MCF 10A (cell line): ENCODE results near the gene CHKA. TPM values are rescaled to one million over a fixed set of nuclear protein-coding genes. Genes with fewer than 3 reads are reported as not detected.

Experiments
- BruUV-seq: library from RNA; stranded (reverse); fragments of 400-500 nt; replicated peaks from 2 replicates; lab custom pipeline; 2021; lab: Mats Ljungman, UMichigan
- CTCF ChIA-PET: fragments of 300-600 bp; sonication (Branson Sonifier 250); formaldehyde crosslinking; extraction: SDS; loops from one replicate; lab custom pipeline; 2021; ENCODE audit warnings: antibody characterized with exemption, inconsistent platforms; lab: Yijun Ruan, JAX
- POLR2A ChIA-PET: fragments of 300-600, 350-650 bp; sonication (Branson Sonifier 250); formaldehyde crosslinking; extraction: SDS; loops from one replicate; lab custom pipeline; 2020; ENCODE audit warnings: antibody characterized with exemption, inconsistent platforms; lab: Yijun Ruan, JAX
- DNase-seq: peaks from one replicate; pipeline ENCODE4 v3.0.0-alpha.2; 2018; ENCODE audit not compliant: unreplicated experiment
- H3K27ac Mint-ChIP-seq: one replicate; pipeline ENCODE4 v1.8.0; 2022; ENCODE audit warnings: mild to moderate bottlenecking, low read depth, mixed read lengths; ENCODE audit not compliant: unreplicated experiment
- H3K27me3 Mint-ChIP-seq: one replicate; pipeline ENCODE4 v1.8.0; 2022; ENCODE audit warnings: mixed read lengths; ENCODE audit not compliant: insufficient read depth, unreplicated experiment
- H3K36me3 Mint-ChIP-seq: one replicate; pipeline ENCODE4 v1.8.0; 2022; ENCODE audit warnings: mild to moderate bottlenecking, moderate library complexity, mixed read lengths; ENCODE audit not compliant: insufficient read depth, unreplicated experiment
- H3K4me1 Mint-ChIP-seq: one replicate; pipeline ENCODE4 v1.8.0; 2022; ENCODE audit warnings: mixed read lengths; ENCODE audit not compliant: insufficient read depth, unreplicated experiment
- H3K4me3 Mint-ChIP-seq: one replicate; pipeline ENCODE4 v1.8.0; 2022; ENCODE audit warnings: mild to moderate bottlenecking, moderate library complexity, mixed read lengths; ENCODE audit not compliant: unreplicated experiment
- H3K9me3 Mint-ChIP-seq: one replicate; pipeline ENCODE4 v1.8.0; 2022; ENCODE audit warnings: mixed read lengths; ENCODE audit not compliant: unreplicated experiment
- CTCF ChIP-seq: fragments of 200-600 bp; IDR thresholded peaks from one replicate; pipeline ENCODE4 v1.8.0; 2022; ENCODE audit warnings: antibody characterized with exemption, mild to moderate bottlenecking; ENCODE audit not compliant: unreplicated experiment
- intact Hi-C: fragments of 100-400 bp; cut with micrococcal nuclease; formaldehyde crosslinking; loops from 2 replicates; pipeline ENCODE4 v1.14.1; 2022
- total RNA-seq: library from RNA; stranded (reverse); gene quantifications from 2 replicates; pipeline ENCODE4 v1.2.3, GENCODE V29; 2022

CHKA gene
- total RNA-seq, 1 experiment from 2014 or later: 7.8 TPM

- no peak overlapping the region for H3K27ac Mint-ChIP-seq
- CTCF ChIA-PET: interaction anchor here (0.8 to 1.2 kb wide), 2 partner anchors 9 to 77 kb away, joined by 3 to 4 read pairs; no protein-coding TSS in a partner anchor
- H3K4me1 Mint-ChIP-seq: no peaks in the 10 kb centered on the region
- intact Hi-C loops: loop anchor here (10.0 kb wide), 1 partner anchor 80 kb away; no protein-coding TSS in a partner anchor
- DNase-seq: no peak
- peaks cover 9% of the 10 kb centered on the region for H3K27me3 Mint-ChIP-seq
- POLR2A ChIA-PET: no interaction called here
- H3K4me3 Mint-ChIP-seq: no peak overlapping the region
- H3K9me3 Mint-ChIP-seq: no peaks in the 10 kb centered on the region
- no TSS peak for BruUV-seq
- no peak for TF ChIP-seq CTCF
- peaks cover 4% of the 10 kb centered on the region for H3K36me3 Mint-ChIP-seq
These were observed 4.0 kb upstream of the CHKA start for GRCh38 chr11:68125164-68125563.

GRCh38 chr11:68122936-68123539 is 1.9 kb upstream of the CHKA start:
- intact Hi-C loops: loop anchor here (10.0 kb wide), 1 partner anchor 82 kb away; no protein-coding TSS in a partner anchor
- Mint-ChIP-seq H3K4me1 (peaks cover 6% of the 10 kb centered on the region), H3K4me3 (no peak overlapping the region), H3K27me3 (no peaks in the 10 kb centered on the region), H3K36me3 (peaks cover 4% of the 10 kb centered on the region), H3K9me3 (no peaks in the 10 kb centered on the region), H3K27ac (no peak overlapping the region)
- no peak for TF ChIP-seq CTCF
- ChIA-PET POLR2A (no interaction called here), CTCF (no interaction called here)
- BruUV-seq: no TSS peak
- no peak for DNase-seq

- TSS peak; percentile 37 for BruUV-seq
- peak; percentile 12 for DNase-seq
- Mint-ChIP-seq H3K9me3 (no peaks in the 10 kb centered on the region), H3K4me1 (peaks cover 11% of the 10 kb centered on the region), H3K36me3 (no peaks in the 10 kb centered on the region), H3K27me3 (no peaks in the 10 kb centered on the region), H3K4me3 (peak overlapping the region; percentile 75), H3K27ac (peak overlapping the region; percentile 59)
- TF ChIP-seq CTCF: no peak
- intact Hi-C loops: loop anchor here (1.0 to 10.0 kb wide), 2 partner anchors 84 to 111 kb away; no protein-coding TSS in a partner anchor
- POLR2A ChIA-PET: interaction anchor here (0.7 kb wide), 1 partner anchor 15 kb away, joined by 3 read pairs; no protein-coding TSS in a partner anchor
- CTCF ChIA-PET: interaction anchor here (0.5 to 1.2 kb wide), 2 partner anchors 111 to 1176 kb away, joined by 3 read pairs; partner anchors contain the start of gene ALDH3B1
These were observed 718 bp downstream of the CHKA start for GRCh38 chr11:68120273-68121066.
